HepG2 (cell line): ENCODE data around the gene GYS1. TPM values are rescaled to one million over a fixed set of nuclear protein-coding genes. Genes with fewer than 3 reads are reported as not detected.
A peak's percentile ranks its signal among the peaks of the same experiment; 100 is the strongest.

Experiments
- ELF1 ChIP-seq: sonication (generic); formaldehyde crosslinking; IDR thresholded peaks from 2 replicates; pipeline ENCODE4 v1.4.0; 2020; ENCODE audit warnings: missing genetic modification reagents
- LRRFIP1 ChIP-seq: sonication (generic); formaldehyde crosslinking; conservative IDR thresholded peaks from 2 replicates; pipeline ENCODE4 v1.4.0; 2020; ENCODE audit warnings: missing genetic modification reagents
- MEF2D ChIP-seq: sonication (generic); formaldehyde crosslinking; IDR thresholded peaks from 2 replicates; pipeline ENCODE4 v1.5.1; 2020; ENCODE audit warnings: mild to moderate bottlenecking, missing genetic modification reagents
- NFKB2 ChIP-seq: sonication (generic); formaldehyde crosslinking; IDR thresholded peaks from 2 replicates; pipeline ENCODE4 v1.4.0; 2020; ENCODE audit warnings: missing genetic modification reagents, borderline replicate concordance
- PRDM15 ChIP-seq: sonication (generic); formaldehyde crosslinking; IDR thresholded peaks from 2 replicates; pipeline ENCODE4 v1.4.0; 2020; ENCODE audit warnings: missing genetic modification reagents
- RXRB ChIP-seq: IDR thresholded peaks from 2 replicates; pipeline ENCODE4 v1.6.1; 2016; ENCODE audit warnings: borderline replicate concordance, missing genetic modification reagents, missing compliant biosample characterization
- SIN3A ChIP-seq: IDR thresholded peaks from 2 replicates; pipeline ENCODE4 v1.6.1; 2011; ENCODE audit warnings: low read depth, mild to moderate bottlenecking, control low read depth, low read length, borderline replicate concordance
- SPEN ChIP-seq: sonication (generic); formaldehyde crosslinking; IDR thresholded peaks from 2 replicates; pipeline ENCODE4 v1.5.1; 2020; ENCODE audit warnings: low read depth, mild to moderate bottlenecking, missing genetic modification reagents
- TAF15 ChIP-seq: fragments of 200-400 bp; formaldehyde crosslinking; IDR thresholded peaks from one replicate; pipeline ENCODE4 v1.6.1; 2018; ENCODE audit warnings: mild to moderate bottlenecking, low read depth, low read length; ENCODE audit not compliant: poor library complexity, severe bottlenecking
- TEAD3 ChIP-seq: optimal IDR thresholded peaks from 2 replicates; pipeline ENCODE3; 2016; ENCODE audit warnings: borderline replicate concordance
- ZNF12 ChIP-seq: sonication (generic); formaldehyde crosslinking; IDR thresholded peaks from 2 replicates; pipeline ENCODE4 v1.5.0; 2020; ENCODE audit warnings: missing genetic modification reagents
- ZNF432 ChIP-seq: sonication (generic); formaldehyde crosslinking; IDR thresholded peaks from 2 replicates; pipeline ENCODE4 v1.5.0; 2020; ENCODE audit warnings: missing genetic modification reagents, mild to moderate bottlenecking, borderline replicate concordance
- ZNF597 ChIP-seq: sonication (generic); formaldehyde crosslinking; IDR thresholded peaks from 2 replicates; pipeline ENCODE4 v1.5.0; 2020; ENCODE audit warnings: missing genetic modification reagents
- ZNF598 ChIP-seq: sonication (generic); formaldehyde crosslinking; IDR thresholded peaks from 2 replicates; pipeline ENCODE4 v1.5.1; 2020; ENCODE audit warnings: mild to moderate bottlenecking, missing genetic modification reagents, borderline replicate concordance
- ZNF7 ChIP-seq: IDR thresholded peaks from 2 replicates; pipeline ENCODE4 v1.6.1; 2016; ENCODE audit warnings: missing biosample characterization, missing genetic modification reagents
- ZNF703 ChIP-seq: sonication (generic); formaldehyde crosslinking; IDR thresholded peaks from 2 replicates; pipeline ENCODE4 v1.5.1; 2020; ENCODE audit warnings: missing genetic modification reagents, mild to moderate bottlenecking, moderate library complexity, borderline replicate concordance
- ZXDC ChIP-seq: sonication (generic); formaldehyde crosslinking; IDR thresholded peaks from 2 replicates; pipeline ENCODE4 v1.5.0; 2020; ENCODE audit warnings: mild to moderate bottlenecking, missing genetic modification reagents
- polyA plus RNA-seq, 8 experiments: library from polyadenylated mRNA; depleted of rRNA in 3 of 8; stranded (reverse) in 7 of 8; unstranded in 1 of 8; fragments of >200 nt; fragmentation: Illumina TruSeq in 4 of 8; extraction: Trizol in 4 of 8; gene quantifications; 2 replicates each; pipeline versions ENCODE4 v1.2.1 to v1.2.3, GENCODE V29; 2011 to 2016; ENCODE audit warnings: low read depth in 4 of 8, missing spikeins in 1 of 8, mixed read lengths in 1 of 8; ENCODE audit not compliant: insufficient read depth in 1 of 8
- total RNA-seq, 5 experiments: library from RNA; depleted of rRNA; stranded (reverse); fragments of >200 nt; fragmentation: Illumina TruSeq; extraction: Trizol; gene quantifications; 2 replicates each; pipeline ENCODE4 v1.2.3, GENCODE V29; 2016; ENCODE audit warnings: low read depth in 1 of 5

GYS1 gene
- total and polyA plus RNA-seq, 2 of the 13 experiments (the other 11 are each of a cell fraction or from before 2014, with no cell fraction given) = 18.4 to 42.1 TPM

- TF ChIP-seq LRRFIP1 (CRISPR knock-in tag) (no peak), NFKB2 (CRISPR knock-in tag) (peak; percentile 91), ZNF597 (CRISPR knock-in tag) (peak; percentile 83; the same call in 1 of the 2 replicates), ELF1 (CRISPR knock-in tag) (peak; percentile 50; the same call in 1 of the 2 replicates), TEAD3 (CRISPR knock-in tag) (peak; percentile 47), RXRB (CRISPR knock-in tag) (peak; percentile 60; the same call in 1 of the 2 replicates), SPEN (CRISPR knock-in tag) (0 out of 2 replicates have a peak, but pooled peaks have one; percentile 67), MEF2D (no peak; the same call in 1 of the 2 replicates), ZXDC (CRISPR knock-in tag) (0 out of 2 replicates have a peak, but pooled peaks have one; percentile 55), ZNF703 (CRISPR knock-in tag) (peak; percentile 84; the same call in 1 of the 2 replicates), PRDM15 (peak; percentile 71; the same call in 1 of the 2 replicates), TAF15 (peak; percentile 24), SIN3A (peak; percentile 94), ZNF598 (peak; percentile 100), ZNF12 (CRISPR knock-in tag) (peak; percentile 67; the same call in 1 of the 2 replicates), ZNF432 (CRISPR knock-in tag) (no peak), ZNF7 (CRISPR knock-in tag) (0 out of 2 replicates have a peak, but pooled peaks have one; percentile 48)
Measured at GRCh38 chr19:48965040-48965805, 27.9 kb downstream of the GYS1 start, which contains the start of gene FTL (continued).
